ENCODE results near the gene LSM12.

DNA sequence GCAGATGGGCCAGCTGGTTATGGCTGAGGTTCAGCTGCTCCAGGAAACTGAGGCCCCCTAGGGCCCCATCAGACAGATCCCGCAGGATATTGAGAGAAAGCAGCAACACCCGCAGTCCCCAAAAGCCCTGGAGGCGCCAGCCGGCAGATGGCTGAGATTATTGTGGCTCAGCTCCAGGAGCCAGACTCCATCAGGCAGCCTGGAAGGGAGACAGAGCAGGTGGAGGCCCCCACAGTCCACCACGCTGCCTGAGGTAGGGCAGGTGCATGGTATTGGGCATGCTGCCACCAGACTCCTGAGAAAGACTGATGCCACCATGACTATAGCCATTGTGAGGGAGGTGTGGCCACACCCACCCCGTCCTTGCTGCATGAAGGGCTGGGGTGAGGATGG, 42.2 kb downstream of the LSM12 start:
- TF ChIP-seq CTCF (IDR thresholded peaks at IDR 0.05; ENCODE audit: extremely low read depth in 1 of 2, insufficient read depth in 1 of 2, low read depth in 1 of 2, low read length in 2 of 2) (no peak), POLR2AphosphoS5 (IDR thresholded peaks at IDR 0.05; ENCODE audit: insufficient read depth, low read depth, low read length) (no peak), MAX (IDR thresholded peaks at IDR 0.05; ENCODE audit: insufficient read depth, insufficient read length) (no peak), POLR2A (IDR thresholded peaks at IDR 0.05; ENCODE audit: low read depth, low read length) (no peak), EZH2 (IDR thresholded peaks at IDR 0.05; ENCODE audit: borderline replicate concordance, low read depth, low read length, severe bottlenecking) (no peak)
